ENCODE data around the gene AARSD1. TPM values are rescaled to one million over a fixed set of nuclear protein-coding genes. Genes with fewer than 3 reads are reported as not detected.

AARSD1 gene
- total RNA-seq, 1 donor from 2014 or later, result 39.6 TPM

DNA sequence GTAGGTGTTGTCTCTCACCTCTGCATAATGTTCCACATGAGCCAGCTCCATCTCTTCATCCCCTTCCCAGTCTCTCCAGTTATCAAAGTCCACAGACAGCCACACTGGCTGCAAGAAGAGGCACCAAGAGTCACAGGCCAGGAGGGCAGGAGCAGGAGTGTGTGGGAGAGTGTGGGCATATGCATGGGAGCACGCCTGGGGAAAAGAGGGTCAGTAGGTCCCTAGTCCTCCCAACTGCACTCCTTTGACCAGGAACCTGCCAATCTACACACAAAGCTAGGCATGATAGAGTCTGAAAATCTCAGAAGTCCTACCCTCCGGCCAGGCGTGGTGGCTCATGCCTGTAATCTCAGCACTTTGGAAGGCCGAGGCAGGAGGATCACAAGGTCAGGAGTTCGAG lies 7.3 kb upstream of the AARSD1 start:
- TF ChIP-seq CTCF (IDR thresholded peaks at IDR 0.05; ENCODE audit: unreplicated experiment), result no peak
- Mint-ChIP-seq H3K27ac (ENCODE audit: unreplicated experiment) (peak overlapping the region; percentile 50), H3K27me3 (ENCODE audit: unreplicated experiment) (no peaks in the 10 kb centered on the region), H3K4me1 (ENCODE audit: unreplicated experiment) (no peaks in the 10 kb centered on the region), H3K4me3 (ENCODE audit: unreplicated experiment) (no peak overlapping the region), H3K36me3 (ENCODE audit: low read depth, unreplicated experiment) (no peaks in the 10 kb centered on the region), H3K9me3 (ENCODE audit: unreplicated experiment) (no peaks in the 10 kb centered on the region)
- no peak for DNase-seq (ENCODE audit: low spot score)

GRCh38 chr17:42969001-42969581 lies 4.8 kb upstream of the AARSD1 start:
- no peak for TF ChIP-seq CTCF (IDR thresholded peaks at IDR 0.05; ENCODE audit: unreplicated experiment)
- DNase-seq (ENCODE audit: low spot score), result no peak
- Mint-ChIP-seq H3K4me3 (ENCODE audit: unreplicated experiment) (no peak overlapping the region), H3K27ac (ENCODE audit: unreplicated experiment) (no peak overlapping the region), H3K36me3 (ENCODE audit: low read depth, unreplicated experiment) (no peaks in the 10 kb centered on the region), H3K4me1 (ENCODE audit: unreplicated experiment) (peaks cover 6% of the 10 kb centered on the region), H3K9me3 (ENCODE audit: unreplicated experiment) (no peaks in the 10 kb centered on the region), H3K27me3 (ENCODE audit: unreplicated experiment) (no peaks in the 10 kb centered on the region)

DNA sequence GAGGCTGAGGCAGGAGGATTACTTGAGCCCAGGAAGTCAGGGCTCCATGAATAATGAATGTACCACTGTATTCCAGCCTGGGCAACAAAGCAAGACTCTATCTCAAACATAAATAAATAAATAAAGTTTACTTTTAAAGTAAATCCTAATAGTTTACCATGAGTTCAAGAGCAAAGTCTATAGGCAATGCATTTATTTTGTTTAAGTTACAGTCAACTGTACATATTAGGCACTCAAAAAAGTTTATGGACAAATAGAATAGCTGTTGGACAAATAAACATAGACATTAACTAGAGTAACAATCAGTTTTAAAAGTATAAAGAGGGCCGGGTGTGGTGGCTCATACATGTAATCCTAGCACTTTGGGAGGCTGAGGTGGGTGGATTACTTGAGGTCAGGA lies 3.7 kb upstream of the AARSD1 start:
- peaks cover 13% of the 10 kb centered on the region for H3K4me1 Mint-ChIP-seq (ENCODE audit: unreplicated experiment)
- no peaks in the 10 kb centered on the region for H3K27me3 Mint-ChIP-seq (ENCODE audit: unreplicated experiment)
- no peaks in the 10 kb centered on the region for H3K9me3 Mint-ChIP-seq (ENCODE audit: unreplicated experiment)
- TF ChIP-seq CTCF (IDR thresholded peaks at IDR 0.05; ENCODE audit: unreplicated experiment), result no peak
- H3K4me3 Mint-ChIP-seq (ENCODE audit: unreplicated experiment), result no peak overlapping the region
- H3K36me3 Mint-ChIP-seq (ENCODE audit: low read depth, unreplicated experiment), result peaks cover 5% of the 10 kb centered on the region
- DNase-seq (ENCODE audit: low spot score), result no peak
- H3K27ac Mint-ChIP-seq (ENCODE audit: unreplicated experiment), result no peak overlapping the region

DNA sequence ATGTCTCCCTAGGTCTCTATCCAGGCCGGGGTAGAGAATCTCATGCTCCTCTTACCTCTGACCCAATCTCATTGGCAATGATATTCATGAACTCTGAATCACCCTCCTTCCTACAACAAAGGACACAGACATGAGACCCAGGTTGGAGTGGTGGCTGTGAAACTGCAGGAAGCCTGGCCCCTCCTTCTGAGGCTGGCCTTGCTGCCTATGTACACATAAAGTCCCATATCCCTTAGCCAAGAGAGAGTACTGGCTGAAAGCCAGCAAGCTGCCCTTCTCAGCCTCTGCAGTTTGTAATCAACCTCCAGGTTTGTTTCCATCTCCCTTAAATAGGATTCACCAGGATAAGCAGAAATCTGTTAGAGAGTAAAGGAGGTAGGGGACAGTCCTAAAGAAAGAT lies 10.6 kb downstream of the AARSD1 start:
- DNase-seq (ENCODE audit: low spot score), result no peak
- no peaks in the 10 kb centered on the region for H3K4me1 Mint-ChIP-seq (ENCODE audit: unreplicated experiment)
- H3K9me3 Mint-ChIP-seq (ENCODE audit: unreplicated experiment), result no peaks in the 10 kb centered on the region
- H3K4me3 Mint-ChIP-seq (ENCODE audit: unreplicated experiment), result no peak overlapping the region
- TF ChIP-seq CTCF (IDR thresholded peaks at IDR 0.05; ENCODE audit: unreplicated experiment), result no peak
- H3K27me3 Mint-ChIP-seq (ENCODE audit: unreplicated experiment), result peaks cover 3% of the 10 kb centered on the region
- peaks cover 36% of the 10 kb centered on the region for H3K36me3 Mint-ChIP-seq (ENCODE audit: low read depth, unreplicated experiment)
- no peak overlapping the region for H3K27ac Mint-ChIP-seq (ENCODE audit: unreplicated experiment)

GRCh38 chr17:42950044-42950783 lies 14.0 kb downstream of the AARSD1 start:
- H3K9me3 Mint-ChIP-seq (ENCODE audit: unreplicated experiment), result no peaks in the 10 kb centered on the region
- H3K36me3 Mint-ChIP-seq (ENCODE audit: low read depth, unreplicated experiment), result peaks cover 22% of the 10 kb centered on the region
- H3K4me3 Mint-ChIP-seq (ENCODE audit: unreplicated experiment), result no peak overlapping the region
- DNase-seq (ENCODE audit: low spot score), result no peak
- no peaks in the 10 kb centered on the region for H3K4me1 Mint-ChIP-seq (ENCODE audit: unreplicated experiment)
- no peak overlapping the region for H3K27ac Mint-ChIP-seq (ENCODE audit: unreplicated experiment)
- no peak for TF ChIP-seq CTCF (IDR thresholded peaks at IDR 0.05; ENCODE audit: unreplicated experiment)
- H3K27me3 Mint-ChIP-seq (ENCODE audit: unreplicated experiment), result peaks cover 3% of the 10 kb centered on the region

Data from endothelial cell (in vitro differentiated cells).